NCI-H1105 (cell line): Measurements from ENCODE around the gene NCAPH2.

Source experiments
- DNase-seq: peaks from one replicate; lab custom pipeline; 2025; lab: John Stamatoyannopoulos, UW

The NCAPH2 gene

GRCh38 chr22:50548921-50549790 is 41.1 kb downstream of the NCAPH2 start:
- no peak for DNase-seq

- DNase-seq: no peak
These were observed 42.4 kb downstream of the NCAPH2 start for GRCh38 chr22:50550395-50550794.

- DNase-seq: no peak
These were observed 43.2 kb downstream of the NCAPH2 start for GRCh38 chr22:50551160-50551752.

- no peak for DNase-seq
These were observed 45.3 kb downstream of the NCAPH2 start for GRCh38 chr22:50553310-50553709.

GRCh38 chr22:50556703-50557102 is 48.7 kb downstream of the NCAPH2 start:
- DNase-seq: no peak

GRCh38 chr22:50560034-50560433 is 52.0 kb downstream of the NCAPH2 start:
- DNase-seq: no peak

GRCh38 chr22:50561401-50562358 is 53.7 kb downstream of the NCAPH2 start:
- no peak for DNase-seq

- DNase-seq: peak; percentile 94
These were observed 54.7 kb downstream of the NCAPH2 start, which contains the start of gene SYCE3 for GRCh38 chr22:50562523-50563412. Gene SYCE3, minus strand, starts transcription at chr22:50562919. Its CDS starts 6,514 bp downstream, at chr22:50556405.

GRCh38 chr22:50563413-50564160 is 55.6 kb downstream of the NCAPH2 start:
- no peak for DNase-seq

- no peak for DNase-seq
These were observed 56.3 kb downstream of the NCAPH2 start for GRCh38 chr22:50564289-50564688.

GRCh38 chr22:50567721-50568252 is 59.8 kb downstream of the NCAPH2 start:
- DNase-seq: no peak

- no peak for DNase-seq
These were observed 60.6 kb downstream of the NCAPH2 start for GRCh38 chr22:50568626-50569025.

GRCh38 chr22:50569041-50569459 is 61.0 kb downstream of the NCAPH2 start:
- DNase-seq: no peak

GRCh38 chr22:50569896-50570535 is 62.0 kb downstream of the NCAPH2 start:
- no peak for DNase-seq

- no peak for DNase-seq
These were observed 62.8 kb downstream of the NCAPH2 start for GRCh38 chr22:50570861-50571260.

- DNase-seq: no peak
These were observed 63.5 kb downstream of the NCAPH2 start for GRCh38 chr22:50571264-50572175.

- DNase-seq: no peak
These were observed 64.9 kb downstream of the NCAPH2 start for GRCh38 chr22:50572965-50573364.
